NCI-H524 (cell line): ENCODE data around the gene DOK7.
"Not testable (repeated sequence)": the region's sequence is repeated elsewhere in the genome, so short reads cannot be mapped to it uniquely, and the experiment has no call there.

Experiments
- DNase-seq, 2 experiments: peaks; one replicate each; lab custom pipeline; 2025; lab: John Stamatoyannopoulos, UW

Gene DOK7

GRCh38 chr4:3533423-3533820 lies 70.3 kb downstream of the DOK7 start:
- no peak for DNase-seq

GRCh38 chr4:3535812-3536211 lies 72.7 kb downstream of the DOK7 start:
- DNase-seq, result not testable (repeated sequence)

GRCh38 chr4:3538906-3539305 lies 75.8 kb downstream of the DOK7 start:
- not testable (repeated sequence) for DNase-seq

- not testable (repeated sequence) for DNase-seq
Measured at GRCh38 chr4:3543415-3543814, 80.3 kb downstream of the DOK7 start.
